GM18511 (cell line): ENCODE measurements around the gene LCLAT1.
"Not testable (repeated sequence)": the region's sequence is repeated elsewhere in the genome, so short reads cannot be mapped to it uniquely, and the experiment has no call there.

Experiments used
- ATAC-seq: cut with Tn5 transposase; IDR thresholded peaks from one replicate; pipeline ENCODE4 v1.9.1; 2021; ENCODE audit warnings: mild to moderate bottlenecking, moderate library complexity; ENCODE audit not compliant: unreplicated experiment

Gene LCLAT1

DNA sequence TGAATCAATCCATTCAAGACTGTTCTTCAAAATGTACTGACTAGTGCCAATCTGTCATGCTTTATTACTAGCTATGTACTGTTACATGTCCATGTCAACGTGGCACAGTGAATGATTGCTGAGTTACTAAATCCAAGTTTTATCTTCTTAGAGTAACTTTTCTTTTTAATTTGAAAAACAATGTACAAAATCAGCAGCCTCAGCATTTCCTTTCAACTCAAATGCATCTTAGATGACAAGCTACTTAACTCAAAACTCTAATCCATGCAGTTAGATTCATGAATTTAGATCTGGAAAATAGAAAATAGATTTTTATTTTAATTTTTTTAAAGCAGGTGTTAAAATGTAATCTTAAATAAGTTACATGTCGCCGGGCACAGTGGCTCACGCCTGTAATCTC lies 186.0 kb downstream of the LCLAT1 start:
- no peak for ATAC-seq

- ATAC-seq, result no peak
Measured at GRCh38 chr2:30636311-30636710, 189.3 kb downstream of the LCLAT1 start.

DNA sequence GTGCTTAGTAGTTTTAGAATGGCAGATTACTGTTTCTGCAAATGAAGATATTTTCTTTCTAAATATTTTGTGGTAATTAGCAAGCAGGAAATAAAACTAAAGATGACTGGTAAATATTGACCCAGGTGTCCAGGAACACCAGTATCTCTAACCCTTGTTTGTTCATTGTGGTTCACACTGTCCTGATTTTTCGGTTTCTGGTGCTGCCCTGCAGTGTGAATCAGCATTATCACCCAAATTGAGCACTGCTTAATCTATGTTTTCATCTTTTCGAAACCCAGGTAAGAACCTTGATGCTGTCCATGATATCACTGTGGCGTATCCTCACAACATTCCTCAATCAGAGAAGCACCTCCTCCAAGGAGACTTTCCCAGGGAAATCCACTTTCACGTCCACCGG lies 192.8 kb downstream of the LCLAT1 start:
- ATAC-seq, result no peak

DNA sequence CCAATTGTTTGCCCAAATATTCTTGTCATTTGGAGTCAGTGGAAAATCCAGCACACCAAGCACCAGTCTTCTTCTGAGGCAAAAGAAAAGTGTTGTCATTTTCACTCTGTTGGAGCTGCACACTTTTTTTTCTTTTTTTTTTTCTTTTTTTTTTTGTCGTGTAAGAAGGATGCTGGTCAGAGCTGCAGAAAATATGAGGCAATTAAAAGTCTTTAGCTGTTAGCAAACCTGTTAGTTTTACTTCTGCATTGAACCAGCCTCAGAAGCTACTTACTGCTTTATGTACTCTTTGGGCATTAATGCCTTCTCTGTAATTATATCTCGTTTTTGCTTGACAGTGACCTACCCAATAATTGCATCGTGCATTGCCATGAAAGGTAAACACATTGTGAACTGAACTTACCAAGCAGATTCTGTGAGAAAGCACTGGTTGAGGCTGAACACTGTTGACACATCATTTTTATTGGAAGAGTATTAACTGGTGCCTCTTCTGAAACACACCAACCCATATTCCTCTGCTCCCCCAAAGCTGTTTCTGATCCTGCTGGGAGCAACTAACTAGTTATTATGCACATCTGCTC lies 194.8 kb downstream of the LCLAT1 start:
- ATAC-seq, result no peak

GRCh38 chr2:30643013-30643412 lies 196.0 kb downstream of the LCLAT1 start:
- not testable (repeated sequence) for ATAC-seq

DNA sequence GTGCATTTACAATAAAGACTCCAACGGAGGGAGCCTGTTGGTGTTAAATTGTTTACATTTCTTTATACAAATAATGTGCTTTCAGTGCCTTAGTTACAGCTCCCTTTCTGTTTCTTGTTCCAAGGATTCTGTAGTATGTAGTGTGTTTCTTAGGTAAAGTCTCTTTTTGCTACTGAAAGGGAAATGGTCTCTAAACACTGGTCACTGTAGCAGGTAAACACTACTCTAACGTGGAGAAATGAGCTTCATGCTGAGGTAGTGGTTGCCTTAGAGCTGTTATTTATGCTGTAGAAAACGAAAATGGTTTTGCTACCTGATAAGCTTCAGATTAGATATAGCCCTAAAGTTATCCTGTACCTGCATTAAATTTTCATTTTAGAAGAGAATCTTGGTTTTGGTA lies 196.6 kb downstream of the LCLAT1 start:
- no peak for ATAC-seq

DNA sequence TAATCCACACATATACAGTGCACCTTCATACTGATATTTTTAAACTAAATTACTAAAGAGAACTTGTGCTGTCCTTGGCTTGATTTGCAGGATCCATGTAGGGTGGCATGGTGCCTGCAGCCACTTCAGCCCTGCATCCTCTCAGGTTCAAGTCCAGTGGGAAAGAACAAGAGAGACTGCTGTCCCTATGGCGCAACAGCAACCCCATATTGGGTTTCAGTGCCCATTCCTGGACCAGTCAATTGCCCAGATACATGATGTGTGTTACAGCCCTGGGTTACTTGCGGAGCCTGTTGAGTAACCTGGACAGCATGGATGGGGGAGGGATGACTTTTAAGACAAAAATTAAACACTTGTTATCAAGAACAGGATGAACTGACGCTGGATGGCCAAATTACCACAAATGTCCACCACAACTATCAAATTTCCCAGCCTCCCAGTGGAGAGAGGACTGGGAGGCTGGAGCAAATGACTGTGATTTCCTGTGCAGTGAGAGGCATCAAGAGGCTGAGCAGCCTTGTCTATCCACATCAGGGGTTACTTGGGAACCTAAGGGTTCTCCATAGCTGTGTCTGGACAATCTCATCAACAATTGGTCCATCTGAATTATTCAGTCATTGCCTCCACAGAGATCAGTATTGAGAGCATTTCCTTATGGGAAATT lies 198.2 kb downstream of the LCLAT1 start:
- no peak for ATAC-seq

GRCh38 chr2:30645745-30646119 lies 198.7 kb downstream of the LCLAT1 start:
- no peak for ATAC-seq

DNA sequence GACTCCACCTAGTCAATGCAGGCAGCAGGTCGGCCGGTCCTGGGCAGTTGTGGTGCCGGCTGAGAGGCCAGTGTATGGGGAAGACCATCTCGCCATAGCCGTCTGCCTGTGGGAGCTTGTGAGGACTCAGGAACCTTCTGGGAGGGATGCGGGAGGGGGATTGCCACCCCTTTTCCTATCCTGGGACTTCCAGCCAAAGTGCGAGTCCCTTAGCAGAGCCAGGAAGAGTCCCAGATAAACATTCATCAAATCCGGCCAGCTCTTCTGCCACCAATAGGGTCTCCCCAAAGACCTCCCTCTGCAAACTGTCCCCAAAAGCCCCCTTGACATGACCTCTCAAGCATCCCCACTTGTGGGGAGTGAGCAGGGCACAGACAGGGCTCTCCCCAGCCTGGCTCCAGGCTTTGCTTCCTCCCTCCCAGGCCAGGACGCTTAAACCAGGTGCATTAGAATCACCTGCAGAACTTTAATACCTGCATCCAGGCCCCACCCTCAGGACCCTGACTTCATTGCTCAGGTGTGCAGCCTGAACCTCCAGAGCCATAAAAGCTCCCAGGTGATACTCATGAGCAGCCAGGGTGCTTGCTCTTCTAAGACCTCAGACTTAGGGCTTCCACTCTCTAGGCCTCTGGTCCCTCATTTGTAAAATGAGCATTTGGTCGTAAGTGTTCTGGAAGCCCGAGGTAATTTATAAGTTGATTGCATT lies 200.9 kb downstream of the LCLAT1 start:
- ATAC-seq, result no peak

- ATAC-seq, result no peak
Measured at GRCh38 chr2:30649278-30649677, 202.2 kb downstream of the LCLAT1 start.

GRCh38 chr2:30649828-30650227 lies 202.8 kb downstream of the LCLAT1 start:
- no peak for ATAC-seq

DNA sequence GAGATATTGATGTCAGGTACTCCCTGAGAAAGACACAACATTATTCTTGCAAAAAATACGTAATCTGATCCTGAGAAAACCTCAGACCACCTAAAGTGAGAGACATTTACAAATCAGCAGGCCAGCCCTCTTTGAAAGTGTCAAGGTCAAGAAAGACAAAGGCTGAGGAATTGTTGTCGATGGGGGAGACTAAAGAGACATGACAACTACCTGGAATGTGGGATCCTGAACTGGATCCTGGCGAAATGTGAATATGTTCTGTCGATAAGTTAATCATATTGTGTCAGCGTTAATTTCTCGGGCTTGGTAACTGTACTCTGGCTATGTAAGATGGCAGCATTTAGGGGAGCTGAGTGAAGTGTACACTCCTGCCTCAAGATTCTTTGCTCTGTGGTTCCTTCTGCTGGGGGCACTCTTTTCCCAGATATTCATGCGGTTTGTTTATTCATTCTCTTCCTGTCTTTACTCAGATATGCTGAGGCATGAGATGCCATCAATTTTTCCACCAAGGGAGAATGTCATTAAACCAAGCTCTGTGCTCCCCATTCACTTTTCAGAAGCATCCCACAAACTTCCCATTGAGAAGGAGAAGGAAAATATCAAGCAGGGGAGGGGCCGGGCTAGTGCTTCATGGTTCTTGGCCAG lies 205.3 kb downstream of the LCLAT1 start:
- ATAC-seq, result no peak

GRCh38 chr2:30653847-30654246 lies 206.8 kb downstream of the LCLAT1 start:
- ATAC-seq, result no peak

- no peak for ATAC-seq
Measured at GRCh38 chr2:30654404-30654803, 207.4 kb downstream of the LCLAT1 start.

DNA sequence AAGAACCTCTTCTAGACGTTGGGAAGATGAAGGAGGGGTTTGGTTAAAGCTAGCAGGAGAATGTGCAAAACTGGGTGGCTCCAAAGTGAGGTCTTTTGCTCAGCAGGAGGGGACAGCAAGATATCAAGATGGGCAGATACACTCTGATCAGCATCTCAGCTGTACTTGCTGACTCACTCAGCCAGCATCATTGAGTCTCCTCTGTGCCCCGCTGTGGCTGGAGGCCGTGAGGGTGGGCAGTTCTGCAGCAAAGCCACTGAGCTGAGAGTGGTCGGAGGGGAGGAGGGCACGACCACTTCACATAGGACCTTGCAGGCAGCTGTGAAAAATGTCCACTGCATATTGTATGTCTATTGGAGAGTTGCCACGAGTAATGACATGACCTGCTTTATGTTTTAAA lies 208.2 kb downstream of the LCLAT1 start:
- no peak for ATAC-seq

DNA sequence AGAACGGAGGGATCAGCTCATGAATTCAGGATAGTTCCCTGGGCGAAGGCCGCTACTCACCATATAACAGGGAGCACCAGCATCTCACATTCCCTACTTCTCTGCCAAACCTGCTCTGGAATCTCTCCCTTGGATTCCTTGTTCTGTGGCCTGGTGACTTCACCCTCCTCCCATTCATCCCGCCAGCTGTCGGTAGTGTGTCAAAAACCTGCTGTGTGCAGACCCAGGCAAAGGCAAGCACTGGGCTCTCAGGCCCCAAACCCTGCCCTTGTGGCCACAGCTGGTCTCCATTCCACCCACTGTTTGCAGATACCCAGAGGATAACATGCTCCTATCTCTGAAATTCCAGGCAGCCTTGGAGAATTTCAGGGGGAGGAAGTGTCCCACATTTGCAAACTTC lies 208.6 kb downstream of the LCLAT1 start:
- ATAC-seq, result no peak

GRCh38 chr2:30656079-30656478 lies 209.0 kb downstream of the LCLAT1 start:
- no peak for ATAC-seq

- no peak for ATAC-seq
Measured at GRCh38 chr2:30661173-30662107, 214.4 kb downstream of the LCLAT1 start.

GRCh38 chr2:30662268-30663131 lies 215.5 kb downstream of the LCLAT1 start:
- no peak for ATAC-seq

DNA sequence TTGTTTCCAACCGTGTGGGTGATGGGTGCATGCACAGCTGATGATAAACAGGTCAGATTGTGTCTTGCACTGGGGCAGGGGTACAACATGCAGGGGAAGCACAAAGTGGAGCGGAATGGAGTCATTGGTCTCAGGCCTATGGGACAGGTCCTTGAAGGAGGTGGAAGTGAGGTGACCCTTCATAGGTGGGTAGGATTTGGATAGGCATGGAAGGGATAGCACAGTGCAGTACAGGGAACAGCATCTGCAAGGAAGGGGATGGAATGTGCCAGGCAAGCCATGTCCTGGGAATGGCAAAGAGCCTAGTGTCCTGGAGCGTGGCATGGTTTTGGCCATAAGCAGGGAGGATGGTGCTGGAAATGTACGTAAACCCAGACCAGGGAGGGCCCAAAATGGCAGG lies 216.3 kb downstream of the LCLAT1 start:
- ATAC-seq, result no peak
